HEK293 (cell line): ENCODE measurements around the gene IL3RA.
A peak's percentile ranks its signal among the peaks of the same experiment; 100 is the strongest.

ENCODE experiments used
- CTCF ChIA-PET: fragments of 350-600 bp; formaldehyde crosslinking; extraction: SDS; loops from one replicate; lab custom pipeline; 2021; ENCODE audit warnings: antibody characterized with exemption; lab: Yijun Ruan, JAX
- POLR2A ChIA-PET: fragments of 300-600 bp; formaldehyde crosslinking; extraction: SDS; loops from one replicate; lab custom pipeline; 2020; ENCODE audit warnings: antibody characterized with exemption, inconsistent platforms; lab: Yijun Ruan, JAX
- H3K27ac ChIP-seq: fragments of 200-500 bp; sonication (Bioruptor generic); 2 replicates; pipeline ENCODE4 v1.5.1; 2014; ENCODE audit warnings: low read depth, low read length, control low read depth, inconsistent platforms; ENCODE audit errors: extremely low read depth
- H3K36me3 ChIP-seq, 2 experiments: fragments of 200-500 bp in 1 of 2; sonication (Bioruptor generic) in 1 of 2; 1 replicate in 1 of 2; 2 replicates in 1 of 2; pipeline ENCODE4 v1.5.1; 2014 to 2017; ENCODE audit warnings: inconsistent platforms in 2 of 2, low read length in 2 of 2; ENCODE audit not compliant: control insufficient read depth in 2 of 2, insufficient read depth in 1 of 2
- H3K4me1 ChIP-seq: fragments of 200-500 bp; sonication (Bioruptor generic); 2 replicates; pipeline ENCODE4 v1.5.1; 2014; ENCODE audit warnings: mild to moderate bottlenecking, low read length, inconsistent platforms; ENCODE audit not compliant: control insufficient read depth, insufficient read depth
- H3K4me3 ChIP-seq: 2 replicates; pipeline ENCODE4 v1.5.1; 2011; ENCODE audit warnings: low read depth, mild to moderate bottlenecking, control low read depth, low read length, moderate library complexity
- H3K9me3 ChIP-seq: fragments of 200-500 bp; sonication (Bioruptor generic); 2 replicates; pipeline ENCODE4 v1.5.1; 2014; ENCODE audit warnings: low read depth, low read length, inconsistent platforms; ENCODE audit not compliant: control insufficient read depth, insufficient read depth
- ZEB2 ChIP-seq: fragments of 450-650 bp; formaldehyde crosslinking; IDR thresholded peaks from 2 replicates; pipeline ENCODE4 v1.5.1; 2016; ENCODE audit warnings: missing biosample characterization, missing genetic modification characterization
- ZFP37 ChIP-seq: fragments of 450-650 bp; formaldehyde crosslinking; IDR thresholded peaks from 2 replicates; pipeline ENCODE4 v1.5.1; 2016; ENCODE audit warnings: missing biosample characterization, missing genetic modification characterization
- ZIC2 ChIP-seq: fragments of 450-650 bp; formaldehyde crosslinking; IDR thresholded peaks from 2 replicates; pipeline ENCODE4 v1.5.1; 2016; ENCODE audit warnings: missing biosample characterization, missing genetic modification characterization
- ZNF133 ChIP-seq: fragments of 450-650 bp; formaldehyde crosslinking; IDR thresholded peaks from 2 replicates; pipeline ENCODE4 v1.5.1; 2016; ENCODE audit warnings: missing biosample characterization, missing genetic modification characterization
- ZNF423 ChIP-seq: fragments of 450-650 bp; formaldehyde crosslinking; IDR thresholded peaks from 2 replicates; pipeline ENCODE4 v1.5.1; 2016; ENCODE audit warnings: missing biosample characterization, missing genetic modification characterization
- ZNF530 ChIP-seq: fragments of 450-650 bp; formaldehyde crosslinking; IDR thresholded peaks from 2 replicates; pipeline ENCODE4 v1.5.1; 2016; ENCODE audit warnings: low read depth, missing biosample characterization, missing genetic modification characterization
- ZNF555 ChIP-seq: fragments of 450-650 bp; formaldehyde crosslinking; conservative IDR thresholded peaks from 2 replicates; pipeline ENCODE4 v1.5.1; 2017; ENCODE audit warnings: missing biosample characterization, mild to moderate bottlenecking, missing genetic modification characterization, inconsistent platforms
- ZNF571 ChIP-seq: fragments of 450-650 bp; formaldehyde crosslinking; IDR thresholded peaks from 2 replicates; pipeline ENCODE4 v1.5.0; 2017; ENCODE audit warnings: missing biosample characterization, missing genetic modification characterization
- ZNF626 ChIP-seq: fragments of 450-650 bp; sonication (Bioruptor Pico); formaldehyde crosslinking; IDR thresholded peaks from 2 replicates; pipeline ENCODE4 v1.5.1; 2018; ENCODE audit warnings: missing biosample characterization, missing genetic modification characterization, inconsistent platforms
- ZNF843 ChIP-seq: fragments of 450-650 bp; formaldehyde crosslinking; IDR thresholded peaks from 2 replicates; pipeline ENCODE4 v1.5.1; 2016; ENCODE audit warnings: missing biosample characterization, missing genetic modification characterization
- ZSCAN30 ChIP-seq: fragments of 450-650 bp; IDR thresholded peaks from 2 replicates; pipeline ENCODE4 v1.5.1; 2018; ENCODE audit warnings: missing biosample characterization, mild to moderate bottlenecking, missing genetic modification characterization, moderate library complexity
- TF ChIP-seq, protein P1 (sequence below): fragments of 450-650 bp; formaldehyde crosslinking; IDR thresholded peaks from 2 replicates; pipeline ENCODE4 v1.5.1; 2016; ENCODE audit warnings: missing biosample characterization, missing genetic modification characterization
- TF ChIP-seq, protein P2 (sequence below): fragments of 450-650 bp; formaldehyde crosslinking; IDR thresholded peaks from 2 replicates; pipeline ENCODE4 v1.5.1; 2016; ENCODE audit warnings: missing biosample characterization, missing genetic modification characterization
- TF ChIP-seq, protein P3 (sequence below): fragments of 450-650 bp; formaldehyde crosslinking; IDR thresholded peaks from 2 replicates; pipeline ENCODE4 v1.5.1; 2016; ENCODE audit warnings: missing biosample characterization, missing genetic modification characterization
- TF ChIP-seq, protein P4 (sequence below): fragments of 450-650 bp; formaldehyde crosslinking; IDR thresholded peaks from 2 replicates; pipeline ENCODE4 v1.5.1; 2016; ENCODE audit warnings: missing biosample characterization, missing genetic modification characterization

IL3RA gene

DNA sequence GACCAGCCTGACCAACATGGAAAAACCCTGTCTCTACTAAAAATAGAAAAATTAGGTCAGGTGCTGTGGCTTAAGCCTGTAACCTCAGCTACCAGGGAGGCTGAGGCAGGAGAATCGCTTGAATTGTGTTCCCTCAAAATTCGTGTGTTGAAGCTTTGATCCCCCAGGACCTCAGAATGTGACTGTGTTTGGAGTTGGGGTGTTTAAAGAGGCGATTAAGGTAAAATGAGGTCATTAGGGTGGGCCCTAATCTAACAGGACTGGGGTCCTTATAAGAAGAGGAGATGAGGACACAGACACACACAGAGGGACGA is 31.8 kb downstream of the IL3RA start (continued):
- TF ChIP-seq ZFP37 (tag by site-specific recombination) (no peak), ZSCAN30 (tag by site-specific recombination) (no peak), ZNF571 (tag by site-specific recombination) (no peak), ZNF530 (tag by site-specific recombination) (no peak), ZNF843 (tag by site-specific recombination) (no peak), ZNF626 (tag by site-specific recombination) (no peak), ZEB2 (tag by site-specific recombination) (no peak), ZNF555 (tag by site-specific recombination) (no peak)
- TF ChIP-seq, protein P1, sequence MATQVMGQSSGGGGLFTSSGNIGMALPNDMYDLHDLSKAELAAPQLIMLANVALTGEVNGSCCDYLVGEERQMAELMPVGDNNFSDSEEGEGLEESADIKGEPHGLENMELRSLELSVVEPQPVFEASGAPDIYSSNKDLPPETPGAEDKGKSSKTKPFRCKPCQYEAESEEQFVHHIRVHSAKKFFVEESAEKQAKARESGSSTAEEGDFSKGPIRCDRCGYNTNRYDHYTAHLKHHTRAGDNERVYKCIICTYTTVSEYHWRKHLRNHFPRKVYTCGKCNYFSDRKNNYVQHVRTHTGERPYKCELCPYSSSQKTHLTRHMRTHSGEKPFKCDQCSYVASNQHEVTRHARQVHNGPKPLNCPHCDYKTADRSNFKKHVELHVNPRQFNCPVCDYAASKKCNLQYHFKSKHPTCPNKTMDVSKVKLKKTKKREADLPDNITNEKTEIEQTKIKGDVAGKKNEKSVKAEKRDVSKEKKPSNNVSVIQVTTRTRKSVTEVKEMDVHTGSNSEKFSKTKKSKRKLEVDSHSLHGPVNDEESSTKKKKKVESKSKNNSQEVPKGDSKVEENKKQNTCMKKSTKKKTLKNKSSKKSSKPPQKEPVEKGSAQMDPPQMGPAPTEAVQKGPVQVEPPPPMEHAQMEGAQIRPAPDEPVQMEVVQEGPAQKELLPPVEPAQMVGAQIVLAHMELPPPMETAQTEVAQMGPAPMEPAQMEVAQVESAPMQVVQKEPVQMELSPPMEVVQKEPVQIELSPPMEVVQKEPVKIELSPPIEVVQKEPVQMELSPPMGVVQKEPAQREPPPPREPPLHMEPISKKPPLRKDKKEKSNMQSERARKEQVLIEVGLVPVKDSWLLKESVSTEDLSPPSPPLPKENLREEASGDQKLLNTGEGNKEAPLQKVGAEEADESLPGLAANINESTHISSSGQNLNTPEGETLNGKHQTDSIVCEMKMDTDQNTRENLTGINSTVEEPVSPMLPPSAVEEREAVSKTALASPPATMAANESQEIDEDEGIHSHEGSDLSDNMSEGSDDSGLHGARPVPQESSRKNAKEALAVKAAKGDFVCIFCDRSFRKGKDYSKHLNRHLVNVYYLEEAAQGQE (tag by site-specific recombination): no peak
- TF ChIP-seq, protein P2, sequence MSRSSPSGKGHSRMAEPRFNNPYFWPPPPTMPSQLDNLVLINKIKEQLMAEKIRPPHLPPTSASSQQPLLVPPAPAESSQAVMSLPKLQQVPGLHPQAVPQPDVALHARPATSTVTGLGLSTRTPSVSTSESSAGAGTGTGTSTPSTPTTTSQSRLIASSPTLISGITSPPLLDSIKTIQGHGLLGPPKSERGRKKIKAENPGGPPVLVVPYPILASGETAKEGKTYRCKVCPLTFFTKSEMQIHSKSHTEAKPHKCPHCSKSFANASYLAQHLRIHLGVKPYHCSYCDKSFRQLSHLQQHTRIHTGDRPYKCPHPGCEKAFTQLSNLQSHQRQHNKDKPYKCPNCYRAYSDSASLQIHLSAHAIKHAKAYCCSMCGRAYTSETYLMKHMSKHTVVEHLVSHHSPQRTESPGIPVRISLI (tag by site-specific recombination): no peak
- TF ChIP-seq, protein P3, sequence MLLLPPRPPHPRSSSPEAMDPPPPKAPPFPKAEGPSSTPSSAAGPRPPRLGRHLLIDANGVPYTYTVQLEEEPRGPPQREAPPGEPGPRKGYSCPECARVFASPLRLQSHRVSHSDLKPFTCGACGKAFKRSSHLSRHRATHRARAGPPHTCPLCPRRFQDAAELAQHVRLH (tag by site-specific recombination): no peak

DNA sequence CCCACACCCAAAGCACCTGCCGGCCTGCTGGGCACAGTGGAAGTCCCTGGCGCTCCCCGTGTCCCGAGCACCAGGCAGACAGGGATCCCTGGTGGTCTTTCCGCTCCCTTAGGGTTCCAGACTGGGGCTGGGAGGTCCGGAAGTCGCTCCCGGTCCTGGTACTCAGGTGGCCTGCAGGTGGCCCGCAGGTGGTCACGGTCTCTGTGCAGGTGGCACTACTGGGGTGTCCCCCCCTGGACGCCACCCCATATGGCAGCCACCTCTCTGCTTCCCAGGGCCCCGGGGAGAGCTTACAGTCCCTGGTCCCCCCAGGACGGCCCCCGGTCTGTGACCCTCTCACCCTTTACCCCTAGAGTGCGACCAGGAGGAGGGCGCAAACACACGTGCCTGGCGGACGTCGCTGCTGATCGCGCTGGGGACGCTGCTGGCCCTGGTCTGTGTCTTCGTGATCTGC is 41.7 kb downstream of the IL3RA start:
- no peak overlapping the region for H3K4me3 ChIP-seq
- no peaks in the 10 kb centered on the region for H3K9me3 ChIP-seq
- TF ChIP-seq ZIC2 (tag by site-specific recombination): 0 out of 2 replicates have a peak, but pooled peaks have one; percentile 7
- TF ChIP-seq, protein P4, sequence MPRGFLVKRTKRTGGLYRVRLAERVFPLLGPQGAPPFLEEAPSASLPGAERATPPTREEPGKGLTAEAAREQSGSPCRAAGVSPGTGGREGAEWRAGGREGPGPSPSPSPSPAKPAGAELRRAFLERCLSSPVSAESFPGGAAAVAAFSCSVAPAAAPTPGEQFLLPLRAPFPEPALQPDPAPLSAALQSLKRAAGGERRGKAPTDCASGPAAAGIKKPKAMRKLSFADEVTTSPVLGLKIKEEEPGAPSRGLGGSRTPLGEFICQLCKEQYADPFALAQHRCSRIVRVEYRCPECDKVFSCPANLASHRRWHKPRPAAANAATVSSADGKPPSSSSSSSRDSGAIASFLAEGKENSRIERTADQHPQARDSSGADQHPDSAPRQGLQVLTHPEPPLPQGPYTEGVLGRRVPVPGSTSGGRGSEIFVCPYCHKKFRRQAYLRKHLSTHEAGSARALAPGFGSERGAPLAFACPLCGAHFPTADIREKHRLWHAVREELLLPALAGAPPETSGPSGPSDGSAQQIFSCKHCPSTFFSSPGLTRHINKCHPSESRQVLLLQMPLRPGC: no peak
- ChIA-PET CTCF (no interaction called here), POLR2A (no interaction called here)
- no peaks in the 10 kb centered on the region for H3K4me1 ChIP-seq
- no peaks in the 10 kb centered on the region; a peak in 1 of 3 replicates for H3K36me3 ChIP-seq
- H3K27ac ChIP-seq: no peak overlapping the region

DNA sequence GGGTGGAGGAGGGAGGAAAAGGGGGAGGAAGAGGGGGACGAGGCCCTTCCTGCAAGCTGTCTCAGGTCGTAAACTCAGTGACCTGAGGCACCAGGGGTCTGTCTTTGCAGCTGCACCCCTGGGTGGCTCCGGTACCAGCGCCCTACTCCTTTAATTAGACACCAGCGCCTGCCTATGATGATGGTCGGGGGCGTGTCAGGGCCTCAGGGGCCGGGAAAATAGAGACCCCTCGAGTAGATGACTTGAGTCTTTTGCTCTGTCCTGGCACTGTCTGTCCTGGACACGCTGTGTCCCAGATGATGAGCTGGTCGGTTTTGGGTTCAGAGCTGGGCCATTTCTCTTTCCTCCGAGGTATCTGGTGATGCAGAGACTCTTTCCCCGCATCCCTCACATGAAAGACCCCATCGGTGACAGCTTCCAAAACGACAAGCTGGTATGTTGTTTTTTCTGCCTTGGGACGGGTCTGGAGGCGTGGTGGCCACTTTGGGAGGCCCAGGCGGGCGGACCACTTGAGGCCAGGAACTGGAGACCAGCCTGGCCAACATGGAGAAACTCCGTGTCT is 44.2 kb downstream of the IL3RA start:
- Histone ChIP-seq H3K36me3 (peaks cover 12 to 15% of the 10 kb centered on the region in 2 experiments), H3K4me3 (no peak overlapping the region), H3K27ac (no peak overlapping the region), H3K9me3 (no peaks in the 10 kb centered on the region), H3K4me1 (no peaks in the 10 kb centered on the region)
- POLR2A ChIA-PET: no interaction called here
- CTCF ChIA-PET: no interaction called here
- TF ChIP-seq ZNF133 (tag by site-specific recombination): no peak
- TF ChIP-seq ZNF423: peak; percentile 49; the same call in 1 of the 2 replicates
